HCT116 (cell line): ENCODE results near the gene KCNIP4. TPM values are rescaled to one million over a fixed set of nuclear protein-coding genes. Genes with fewer than 3 reads are reported as not detected.

Source experiments
- ATAC-seq: fragments of 200-7000 bp; cut with Tn5 transposase; 2 replicates; pipeline ENCODE4 v1.9.1; 2020; ENCODE audit warnings: mild to moderate bottlenecking, moderate library complexity
- BruUV-seq: library from RNA; stranded (reverse); fragments of 400-500 nt; replicated peaks from 2 replicates; lab custom pipeline; 2021; lab: Mats Ljungman, UMichigan
- CTCF ChIA-PET: fragments of 300-600 bp; sonication (Branson Sonifier 250); formaldehyde crosslinking; loops from one replicate; lab custom pipeline; 2021; ENCODE audit warnings: antibody characterized with exemption; lab: Charles Lee
- POLR2A ChIA-PET: fragments of 300-600, 350-600 bp; sonication (Branson Sonifier 250); formaldehyde crosslinking; loops from one replicate; lab custom pipeline; 2021; ENCODE audit warnings: antibody characterized with exemption; lab: Charles Lee
- RAD21 ChIA-PET, 2 experiments: fragments of 300-600 bp; sonication (Branson Sonifier 250); formaldehyde crosslinking; loops; one replicate each; lab custom pipeline; 2023; ENCODE audit warnings: low total read pairs in 2 of 2; ENCODE audit not compliant: uncharacterized antibody in 2 of 2, unreplicated experiment in 2 of 2, low non-redundant PET in 1 of 2; lab: Charles Lee
- DNase-seq: peaks from one replicate; pipeline ENCODE4 v3.0.0-alpha.2; 2010; ENCODE audit warnings: low read depth, low spot score
- H2AFZ ChIP-seq: fragments of 200-600 bp; shearing (Covaris generic), sonication (generic); 2 replicates; pipeline ENCODE4 v1.6.1; 2017; ENCODE audit warnings: low read depth, mixed run types, mixed read lengths, antibody characterized with exemption, low read length; ENCODE audit not compliant: poor library complexity, severe bottlenecking
- H3K27ac ChIP-seq: 2 replicates; pipeline ENCODE4 v1.5.1; 2012; ENCODE audit warnings: low read depth, low read length
- H3K27me3 ChIP-seq: fragments of 200-600 bp; sonication (generic); 2 replicates; pipeline ENCODE4 v1.6.1; 2016; ENCODE audit warnings: mixed run types, low read length, mixed read lengths; ENCODE audit not compliant: insufficient read depth
- H3K36me3 ChIP-seq, 2 experiments: fragments of 200-500 bp in 1 of 2; fragments of 200-600 bp in 1 of 2; sonication (Bioruptor generic) in 1 of 2; sonication (generic) in 1 of 2; 2 replicates each; pipeline versions ENCODE4 v1.5.1 to v1.6.1; 2014 to 2016; ENCODE audit warnings: low read length in 2 of 2, inconsistent platforms in 1 of 2, mixed read lengths in 1 of 2, mixed run types in 1 of 2; ENCODE audit not compliant: insufficient read depth in 2 of 2, control insufficient read depth in 1 of 2
- H3K4me1 ChIP-seq, 2 experiments: fragments of 200-600 bp in 1 of 2; sonication (generic) in 1 of 2; 2 replicates each; pipeline versions ENCODE4 v1.5.1 to v1.6.1; 2012 to 2017; ENCODE audit warnings: low read length in 2 of 2, inconsistent platforms in 1 of 2, mild to moderate bottlenecking in 1 of 2, mixed read lengths in 1 of 2, mixed run types in 1 of 2, moderate library complexity in 1 of 2; ENCODE audit not compliant: insufficient read depth in 2 of 2, control insufficient read depth in 1 of 2
- H3K4me2 ChIP-seq: fragments of 200-600 bp; sonication (generic); 2 replicates; pipeline ENCODE4 v1.6.1; 2017; ENCODE audit warnings: mixed run types, low read length, mixed read lengths
- H3K4me3 ChIP-seq, 2 experiments: fragments of 200-600 bp in 1 of 2; sonication (generic) in 1 of 2; replicated peaks in 1 of 2; 2 replicates each; pipeline ENCODE4 v1.5.1; 2011 to 2016; ENCODE audit warnings: low read length in 2 of 2, control low read depth in 1 of 2, low read depth in 1 of 2, mild to moderate bottlenecking in 1 of 2, mixed read lengths in 1 of 2, mixed run types in 1 of 2
- H3K79me2 ChIP-seq: fragments of 200-600 bp; sonication (generic); 2 replicates; pipeline ENCODE4 v1.6.1; 2017; ENCODE audit warnings: mild to moderate bottlenecking, mixed run types, low read length, moderate library complexity, mixed read lengths; ENCODE audit not compliant: insufficient read depth
- H3K9ac ChIP-seq: fragments of 200-600 bp; sonication (generic); 2 replicates; pipeline ENCODE4 v1.6.1; 2016; ENCODE audit warnings: low read length, mixed read lengths
- H3K9me2 ChIP-seq: fragments of 200-600 bp; sonication (generic), shearing (Covaris generic); 2 replicates; pipeline ENCODE4 v1.6.1; 2017; ENCODE audit warnings: mixed run types, mild to moderate bottlenecking, moderate library complexity; ENCODE audit not compliant: insufficient read depth
- H3K9me3 ChIP-seq, 2 experiments: fragments of 200-500 bp in 1 of 2; fragments of 200-600 bp in 1 of 2; sonication (Bioruptor generic) in 1 of 2; sonication (generic) in 1 of 2; 2 replicates each; pipeline ENCODE4 v1.6.1; 2014 to 2017; ENCODE audit warnings: low read length in 2 of 2, mixed read lengths in 2 of 2, inconsistent platforms in 1 of 2, low read depth in 1 of 2, mild to moderate bottlenecking in 1 of 2, mixed run types in 1 of 2, moderate library complexity in 1 of 2; ENCODE audit not compliant: control insufficient read depth in 1 of 2, insufficient read depth in 1 of 2
- H4K20me1 ChIP-seq: fragments of 200-600 bp; sonication (generic), shearing (Covaris generic); 2 replicates; pipeline ENCODE4 v1.6.1; 2017; ENCODE audit warnings: mixed run types, mild to moderate bottlenecking, moderate library complexity; ENCODE audit not compliant: insufficient read depth
- ATF3 ChIP-seq: IDR thresholded peaks from 2 replicates; pipeline ENCODE4 v1.6.1; 2012
- CBX3 ChIP-seq: IDR thresholded peaks from 2 replicates; pipeline ENCODE4 v1.6.1; 2012; ENCODE audit warnings: low read depth
- EZH2phosphoT487 ChIP-seq: fragments of 200-600 bp; IDR thresholded peaks from 2 replicates; pipeline ENCODE4 v1.6.1; 2018; ENCODE audit warnings: antibody characterized with exemption, borderline replicate concordance
- REST ChIP-seq: IDR thresholded peaks from 2 replicates; pipeline ENCODE4 v1.6.1; 2012; ENCODE audit warnings: low read depth
- SIN3A ChIP-seq: IDR thresholded peaks from 2 replicates; pipeline ENCODE4 v1.6.1; 2012; ENCODE audit warnings: low read depth
- SP1 ChIP-seq: IDR thresholded peaks from 2 replicates; pipeline ENCODE4 v1.6.1; 2012; ENCODE audit warnings: low read depth
- SRF ChIP-seq: IDR thresholded peaks from 2 replicates; pipeline ENCODE4 v1.6.1; 2012; ENCODE audit warnings: low read depth
- YY1 ChIP-seq: IDR thresholded peaks from 2 replicates; pipeline ENCODE4 v1.6.1; 2011; ENCODE audit warnings: low read length, low read depth, moderate library complexity, mild to moderate bottlenecking; ENCODE audit not compliant: insufficient replicate concordance; ENCODE audit errors: extremely low read depth
- intact Hi-C: fragments of 100-400 bp; cut with micrococcal nuclease; formaldehyde crosslinking; loops from 2 replicates; pipeline ENCODE4 v1.10.0; 2022
- total RNA-seq: library from RNA; stranded (reverse); gene quantifications from one replicate; pipeline ENCODE4 v1.2.1, GENCODE V29; 2021; ENCODE audit not compliant: unreplicated experiment

Gene KCNIP4
- total RNA-seq, 1 experiment from 2014 or later, result not detected

- no peaks in the 10 kb centered on the region for H3K9me3 ChIP-seq
- H3K4me2 ChIP-seq, result no peak overlapping the region
- RAD21 ChIA-PET, result no interaction called here
- TF ChIP-seq EZH2phosphoT487, result no peak
- no peak for TF ChIP-seq SIN3A
- TF ChIP-seq REST, result no peak
- TF ChIP-seq ATF3, result no peak
- no peak for TF ChIP-seq SRF
- no peak for TF ChIP-seq YY1
- no peak for TF ChIP-seq SP1
- no peak for TF ChIP-seq CBX3
- TF ChIP-seq, all 23 proteins: peak for 0
- CTCF ChIA-PET, result no interaction called here
- no peak for DNase-seq
- Histone ChIP-seq H3K9ac (no peak overlapping the region), H3K9me2 (no peaks in the 10 kb centered on the region), H3K27me3 (no peaks in the 10 kb centered on the region), H3K36me3 (no peaks in the 10 kb centered on the region), H4K20me1 (no peaks in the 10 kb centered on the region), H3K4me3 (no peak overlapping the region), H2AFZ (no peak overlapping the region), H3K79me2 (no peaks in the 10 kb centered on the region), H3K27ac (no peak overlapping the region), H3K4me1 (no peaks in the 10 kb centered on the region)
- ATAC-seq, result no peak
- BruUV-seq, result no TSS peak
- POLR2A ChIA-PET, result no interaction called here
- intact Hi-C loops, result no loop called here
Observed at GRCh38 chr4:21778702-21779101, 169.9 kb downstream of the KCNIP4 start.
